Measurements from ENCODE around the gene SLC35A2.

DNA sequence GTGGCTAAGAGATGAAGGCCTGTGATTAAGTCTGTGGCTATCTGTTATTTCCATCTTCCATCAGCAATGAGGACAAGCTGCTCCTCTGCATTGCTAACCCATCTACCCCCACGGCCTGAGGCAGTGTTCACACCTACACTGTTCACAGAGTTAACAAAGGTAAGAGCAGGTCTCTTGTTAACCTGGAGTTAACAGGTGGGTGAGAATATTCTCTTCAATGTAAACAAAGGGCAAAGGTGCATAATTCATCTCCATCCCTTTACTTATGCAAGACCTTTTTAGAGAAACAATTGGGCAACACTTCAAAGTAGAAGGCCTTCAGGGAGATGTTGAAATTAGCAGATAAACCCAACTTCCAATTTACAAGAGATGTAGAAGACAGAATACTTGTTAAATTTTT is 2.8 kb downstream of the SLC35A2 start:
- TF ChIP-seq POLR2A (IDR thresholded peaks at IDR 0.05; ENCODE audit: extremely low read depth, insufficient read length): no peak
- TF ChIP-seq, protein P1, sequence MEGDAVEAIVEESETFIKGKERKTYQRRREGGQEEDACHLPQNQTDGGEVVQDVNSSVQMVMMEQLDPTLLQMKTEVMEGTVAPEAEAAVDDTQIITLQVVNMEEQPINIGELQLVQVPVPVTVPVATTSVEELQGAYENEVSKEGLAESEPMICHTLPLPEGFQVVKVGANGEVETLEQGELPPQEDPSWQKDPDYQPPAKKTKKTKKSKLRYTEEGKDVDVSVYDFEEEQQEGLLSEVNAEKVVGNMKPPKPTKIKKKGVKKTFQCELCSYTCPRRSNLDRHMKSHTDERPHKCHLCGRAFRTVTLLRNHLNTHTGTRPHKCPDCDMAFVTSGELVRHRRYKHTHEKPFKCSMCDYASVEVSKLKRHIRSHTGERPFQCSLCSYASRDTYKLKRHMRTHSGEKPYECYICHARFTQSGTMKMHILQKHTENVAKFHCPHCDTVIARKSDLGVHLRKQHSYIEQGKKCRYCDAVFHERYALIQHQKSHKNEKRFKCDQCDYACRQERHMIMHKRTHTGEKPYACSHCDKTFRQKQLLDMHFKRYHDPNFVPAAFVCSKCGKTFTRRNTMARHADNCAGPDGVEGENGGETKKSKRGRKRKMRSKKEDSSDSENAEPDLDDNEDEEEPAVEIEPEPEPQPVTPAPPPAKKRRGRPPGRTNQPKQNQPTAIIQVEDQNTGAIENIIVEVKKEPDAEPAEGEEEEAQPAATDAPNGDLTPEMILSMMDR (IDR thresholded peaks at IDR 0.05; ENCODE audit: low read depth, low read length): no peak

Measured in NB4 (cell line).